ENCODE results near the gene BAZ2B. TPM values are rescaled to one million over a fixed set of nuclear protein-coding genes. Genes with fewer than 3 reads are reported as not detected.

BAZ2B gene
- total RNA-seq, 1 experiment from 2014 or later, result 34.9 TPM

GRCh38 chr2:159558479-159558878 lies 57.9 kb downstream of the BAZ2B start:
- Histone ChIP-seq H3K27me3 (ENCODE audit: insufficient read depth, low read depth) (no peaks in the 10 kb centered on the region), H3K79me2 (ENCODE audit: low read depth) (no peaks in the 10 kb centered on the region), H3K9me2 (ENCODE audit: insufficient read depth) (no peaks in the 10 kb centered on the region), H3K9me3 (ENCODE audit: insufficient read depth, low read depth) (no peaks in the 10 kb centered on the region), H3K4me3 (no peak overlapping the region), H3F3A (ENCODE audit: insufficient read depth, low read depth) (no peaks in the 10 kb centered on the region), H3K4me1 (replicated peaks; ENCODE audit: insufficient read depth) (no peaks in the 10 kb centered on the region), H3K36me3 (ENCODE audit: low read depth) (no peaks in the 10 kb centered on the region), H3K4me2 (no peak overlapping the region), H2AFZ (no peak overlapping the region), H4K20me1 (ENCODE audit: insufficient read depth) (no peaks in the 10 kb centered on the region), H3K27ac (no peak overlapping the region)
- TF ChIP-seq EZH2 (IDR thresholded peaks at IDR 0.05; ENCODE audit: low read depth), result no peak
- no peak for TF ChIP-seq CTCF (conservative IDR thresholded peaks at IDR 0.05)
- intact Hi-C loops (cut with micrococcal nuclease; ENCODE audit: unreplicated experiment), result no loop called here
- POLR2A ChIA-PET (ENCODE audit: unreplicated experiment), result no interaction called here
- no peak for DNase-seq
- CTCF ChIA-PET, result no interaction called here
- BruUV-seq (replicated peaks), result no TSS peak

- H2AFZ ChIP-seq, result no peak overlapping the region
- no peaks in the 10 kb centered on the region for H3K9me2 ChIP-seq (ENCODE audit: insufficient read depth)
- H3F3A ChIP-seq (ENCODE audit: insufficient read depth, low read depth), result no peaks in the 10 kb centered on the region
- H3K27ac ChIP-seq, result no peak overlapping the region
- no peak overlapping the region for H3K4me3 ChIP-seq
- intact Hi-C loops (cut with micrococcal nuclease; ENCODE audit: unreplicated experiment), result no loop called here
- no peaks in the 10 kb centered on the region for H3K36me3 ChIP-seq (ENCODE audit: low read depth)
- H3K27me3 ChIP-seq (ENCODE audit: insufficient read depth, low read depth), result no peaks in the 10 kb centered on the region
- ChIA-PET CTCF (no interaction called here), POLR2A (ENCODE audit: unreplicated experiment) (no interaction called here)
- TF ChIP-seq CTCF (conservative IDR thresholded peaks at IDR 0.05) (0 out of 2 replicates have a peak, but pooled peaks have one; percentile 21), EZH2 (IDR thresholded peaks at IDR 0.05; ENCODE audit: low read depth) (no peak)
- no peak for DNase-seq
- no peaks in the 10 kb centered on the region for H3K79me2 ChIP-seq (ENCODE audit: low read depth)
- H3K4me2 ChIP-seq, result no peak overlapping the region
- no TSS peak for BruUV-seq (replicated peaks)
- no peaks in the 10 kb centered on the region for H4K20me1 ChIP-seq (ENCODE audit: insufficient read depth)
- no peaks in the 10 kb centered on the region for H3K9me3 ChIP-seq (ENCODE audit: insufficient read depth, low read depth)
- no peaks in the 10 kb centered on the region for H3K4me1 ChIP-seq (replicated peaks; ENCODE audit: insufficient read depth)
Observed at GRCh38 chr2:159557437-159558034, 58.8 kb downstream of the BAZ2B start.

GRCh38 chr2:159555651-159556392 lies 60.5 kb downstream of the BAZ2B start:
- intact Hi-C loops (cut with micrococcal nuclease; ENCODE audit: unreplicated experiment), result no loop called here
- CTCF ChIA-PET, result interaction anchor here (0.7 kb wide), 1 partner anchor 55 kb away, joined by 3 read pairs; no protein-coding TSS in a partner anchor

More at GRCh38 chr2:159555651-159556392, 60.5 kb downstream of the BAZ2B start:
- no peaks in the 10 kb centered on the region for H3K4me1 ChIP-seq (replicated peaks; ENCODE audit: insufficient read depth)
- BruUV-seq (replicated peaks), result no TSS peak
- no peaks in the 10 kb centered on the region for H3K36me3 ChIP-seq (ENCODE audit: low read depth)
- H3K27ac ChIP-seq, result no peak overlapping the region
- POLR2A ChIA-PET (ENCODE audit: unreplicated experiment), result no interaction called here
- no peak overlapping the region for H2AFZ ChIP-seq
- H3F3A ChIP-seq (ENCODE audit: insufficient read depth, low read depth), result no peaks in the 10 kb centered on the region
- H3K9me2 ChIP-seq (ENCODE audit: insufficient read depth), result no peaks in the 10 kb centered on the region
- TF ChIP-seq CTCF (conservative IDR thresholded peaks at IDR 0.05) (no peak), EZH2 (IDR thresholded peaks at IDR 0.05; ENCODE audit: low read depth) (no peak)
- H3K4me2 ChIP-seq, result no peak overlapping the region
- H3K79me2 ChIP-seq (ENCODE audit: low read depth), result no peaks in the 10 kb centered on the region
- H3K9me3 ChIP-seq (ENCODE audit: insufficient read depth, low read depth), result no peaks in the 10 kb centered on the region
- no peak for DNase-seq
- H3K4me3 ChIP-seq, result no peak overlapping the region
- H3K27me3 ChIP-seq (ENCODE audit: insufficient read depth, low read depth), result no peaks in the 10 kb centered on the region
- no peaks in the 10 kb centered on the region for H4K20me1 ChIP-seq (ENCODE audit: insufficient read depth)

Data from PC-9 (cell line).